Karpas-422 (cell line): ENCODE measurements around the gene RNF141. TPM values are rescaled to one million over a fixed set of nuclear protein-coding genes. Genes with fewer than 3 reads are reported as not detected.

ENCODE experiments used
- DNase-seq: peaks from one replicate; pipeline ENCODE4 v3.0.0-alpha.2; 2015
- H2AFZ ChIP-seq: fragments of 200-600 bp; sonication (generic); 2 replicates; pipeline ENCODE4 v1.6.1; 2014; ENCODE audit warnings: antibody characterized with exemption, low read length, mixed read lengths
- H3K27ac ChIP-seq: fragments of 200-600 bp; sonication (generic); 2 replicates; pipeline ENCODE4 v1.5.1; 2014; ENCODE audit warnings: mild to moderate bottlenecking, low read length, moderate library complexity
- H3K27me3 ChIP-seq: fragments of 200-600 bp; sonication (generic); 2 replicates; pipeline ENCODE4 v1.6.1; 2014; ENCODE audit warnings: low read length, mixed read lengths
- H3K36me3 ChIP-seq: fragments of 200-600 bp; sonication (generic); 2 replicates; pipeline ENCODE4 v1.6.1; 2014; ENCODE audit warnings: low read length, mixed read lengths; ENCODE audit not compliant: insufficient read depth
- H3K4me1 ChIP-seq: fragments of 200-600 bp; sonication (generic); 2 replicates; pipeline ENCODE4 v1.6.1; 2014; ENCODE audit warnings: mild to moderate bottlenecking, low read length, mixed read lengths
- H3K4me2 ChIP-seq: fragments of 200-600 bp; sonication (generic); 2 replicates; pipeline ENCODE4 v1.6.1; 2014; ENCODE audit warnings: low read length, low read depth, mild to moderate bottlenecking; ENCODE audit not compliant: poor library complexity, severe bottlenecking
- H3K4me3 ChIP-seq: fragments of 200-600 bp; sonication (generic); 2 replicates; pipeline ENCODE4 v1.5.1; 2014; ENCODE audit warnings: mild to moderate bottlenecking, antibody characterized with exemption, low read length, mixed read lengths
- H3K79me2 ChIP-seq: fragments of 200-600 bp; sonication (generic); 2 replicates; pipeline ENCODE4 v1.6.1; 2014; ENCODE audit warnings: mild to moderate bottlenecking, low read length, mixed read lengths
- H3K9ac ChIP-seq: fragments of 200-600 bp; sonication (generic); 2 replicates; pipeline ENCODE4 v1.6.0; 2014; ENCODE audit warnings: low read length
- H3K9me2 ChIP-seq: fragments of 200-600 bp; sonication (generic), shearing (Covaris generic); replicated peaks from 2 replicates; pipeline ENCODE4 v1.6.0; 2014; ENCODE audit warnings: mild to moderate bottlenecking, low read length, moderate library complexity; ENCODE audit not compliant: insufficient read depth
- H3K9me3 ChIP-seq: fragments of 300-700, 200-600 bp; sonication (generic); 2 replicates; pipeline ENCODE4 v1.6.1; 2014; ENCODE audit warnings: low read length, mixed read lengths
- H4K20me1 ChIP-seq: fragments of 200-600 bp; sonication (generic); 2 replicates; pipeline ENCODE4 v1.6.1; 2014; ENCODE audit warnings: mild to moderate bottlenecking, antibody characterized with exemption, low read length, low read depth; ENCODE audit not compliant: insufficient read depth
- total RNA-seq: library from RNA; depleted of rRNA; stranded (reverse); fragments of >200 nt; shearing (Covaris generic); gene quantifications from 2 replicates; pipeline ENCODE4 v1.2.3, GENCODE V29; 2014; ENCODE audit warnings: low replicate concordance; rRNA removed

The RNF141 gene, protein sequence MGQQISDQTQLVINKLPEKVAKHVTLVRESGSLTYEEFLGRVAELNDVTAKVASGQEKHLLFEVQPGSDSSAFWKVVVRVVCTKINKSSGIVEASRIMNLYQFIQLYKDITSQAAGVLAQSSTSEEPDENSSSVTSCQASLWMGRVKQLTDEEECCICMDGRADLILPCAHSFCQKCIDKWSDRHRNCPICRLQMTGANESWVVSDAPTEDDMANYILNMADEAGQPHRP
- total RNA-seq = 10.5 and 12.2 TPM in 2 replicates

DNA sequence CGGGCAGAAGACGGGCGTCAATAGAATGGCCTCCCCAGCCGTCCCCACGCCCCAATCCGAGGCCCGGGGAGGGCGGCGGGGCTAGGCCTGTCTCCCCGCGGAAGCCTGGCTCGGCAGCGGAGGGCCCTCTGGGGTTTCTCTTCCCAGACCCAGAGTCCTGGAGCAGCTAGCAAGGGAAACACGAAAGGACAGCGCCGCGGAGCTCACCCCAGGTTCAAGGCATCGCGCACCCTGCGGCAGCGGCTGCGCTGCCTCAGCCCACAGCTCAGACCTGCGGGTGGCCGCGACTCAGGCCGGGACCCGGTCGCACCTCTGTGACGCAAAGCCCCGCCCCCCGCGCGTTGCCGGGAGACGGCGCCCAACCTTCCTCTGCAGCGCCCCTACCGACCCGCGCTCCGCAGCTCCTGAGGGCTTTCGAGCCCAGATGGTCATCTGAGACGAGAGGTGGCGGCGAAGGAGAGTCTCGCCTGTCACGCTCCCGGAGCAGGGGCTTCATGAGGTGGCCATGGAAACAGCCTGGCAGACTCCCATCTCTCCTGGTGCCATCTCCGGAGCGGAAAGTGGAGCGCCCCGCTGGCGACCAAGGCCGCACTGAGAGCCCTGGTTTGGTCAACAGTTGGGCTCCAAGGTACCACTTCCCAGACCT, at the start of gene RNF141:
TSS of gene RNF141 (minus strand) at position 273 of the 646 bp plus-strand sequence. CDS start 7,029 bp downstream, outside the sequence.
- H3K4me1 ChIP-seq = peaks cover 35% of the 10 kb centered on the region
- no peaks in the 10 kb centered on the region for H3K27me3 ChIP-seq
- no peaks in the 10 kb centered on the region; the same call in 1 of the 2 replicates for H4K20me1 ChIP-seq
- peak; percentile 97 for DNase-seq
- H3K9me2 ChIP-seq = no peaks in the 10 kb centered on the region
- H3K27ac ChIP-seq = no peak within 1 kb of the TSS
- H3K79me2 ChIP-seq = peaks cover 8% of the 10 kb centered on the region; the same call in 1 of the 2 replicates
- peak within 1 kb of the TSS; percentile 85 for H3K4me3 ChIP-seq
- no peaks in the 10 kb centered on the region; the same call in 1 of the 2 replicates for H3K9me3 ChIP-seq
- peak within 1 kb of the TSS; percentile 80 for H3K9ac ChIP-seq
- H2AFZ ChIP-seq = peak within 1 kb of the TSS; percentile 97
- H3K36me3 ChIP-seq = no peaks in the 10 kb centered on the region
- H3K4me2 ChIP-seq = peak within 1 kb of the TSS; percentile 97

GRCh38 chr11:10590218-10590915, 49.4 kb upstream of the RNF141 start:
- Histone ChIP-seq H3K9ac (no peak overlapping the region), H4K20me1 (no peaks in the 10 kb centered on the region), H3K9me2 (no peaks in the 10 kb centered on the region), H3K9me3 (no peaks in the 10 kb centered on the region), H3K4me2 (no peak overlapping the region), H2AFZ (no peak overlapping the region), H3K27ac (no peak overlapping the region), H3K79me2 (no peaks in the 10 kb centered on the region), H3K36me3 (no peaks in the 10 kb centered on the region), H3K27me3 (no peaks in the 10 kb centered on the region), H3K4me3 (no peak overlapping the region), H3K4me1 (no peaks in the 10 kb centered on the region)
- DNase-seq = no peak

- Histone ChIP-seq H3K4me3 (no peak overlapping the region), H3K27ac (no peak overlapping the region), H3K4me1 (no peaks in the 10 kb centered on the region), H3K79me2 (no peaks in the 10 kb centered on the region), H2AFZ (no peak overlapping the region), H3K27me3 (no peaks in the 10 kb centered on the region), H3K9ac (no peak overlapping the region), H4K20me1 (no peaks in the 10 kb centered on the region), H3K4me2 (no peak overlapping the region), H3K9me2 (no peaks in the 10 kb centered on the region), H3K36me3 (no peaks in the 10 kb centered on the region), H3K9me3 (no peaks in the 10 kb centered on the region)
- DNase-seq = no peak
These were observed 47.9 kb upstream of the RNF141 start for GRCh38 chr11:10588904-10589303.

- DNase-seq = no peak
- Histone ChIP-seq H3K4me3 (no peak overlapping the region), H3K27me3 (no peaks in the 10 kb centered on the region), H3K27ac (no peak overlapping the region), H3K79me2 (no peaks in the 10 kb centered on the region), H4K20me1 (no peaks in the 10 kb centered on the region), H3K36me3 (no peaks in the 10 kb centered on the region), H3K9me2 (no peaks in the 10 kb centered on the region), H3K9me3 (no peaks in the 10 kb centered on the region), H3K9ac (no peak overlapping the region), H3K4me1 (no peaks in the 10 kb centered on the region), H2AFZ (no peak overlapping the region), H3K4me2 (no peak overlapping the region)
These were observed 47.0 kb upstream of the RNF141 start for GRCh38 chr11:10587995-10588394.

DNA sequence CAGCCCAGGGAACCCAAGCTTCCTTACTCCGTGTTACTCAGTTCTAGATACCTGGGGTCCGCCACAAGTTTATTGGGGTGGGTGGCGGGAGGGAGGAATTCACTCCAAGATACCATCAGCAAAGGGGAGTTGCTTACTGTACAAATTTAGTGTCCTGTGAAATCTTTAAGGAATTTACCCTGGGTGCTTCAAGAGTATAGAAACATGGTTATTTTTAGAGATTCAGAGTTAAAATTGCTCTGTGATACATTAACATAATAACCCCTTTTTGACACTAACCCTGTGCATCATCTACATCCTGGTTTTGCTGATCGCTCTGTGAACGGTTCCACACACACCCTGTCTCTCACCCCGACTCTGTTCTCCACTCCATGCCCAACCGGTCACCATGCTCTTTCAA, 46.4 kb upstream of the RNF141 start:
- Histone ChIP-seq H4K20me1 (no peaks in the 10 kb centered on the region), H3K9me2 (no peaks in the 10 kb centered on the region), H3K4me3 (no peak overlapping the region), H3K27ac (no peak overlapping the region), H3K4me2 (no peak overlapping the region), H3K9me3 (no peaks in the 10 kb centered on the region), H2AFZ (no peak overlapping the region), H3K79me2 (no peaks in the 10 kb centered on the region), H3K9ac (no peak overlapping the region), H3K27me3 (no peaks in the 10 kb centered on the region), H3K4me1 (no peaks in the 10 kb centered on the region), H3K36me3 (no peaks in the 10 kb centered on the region)
- no peak for DNase-seq

DNA sequence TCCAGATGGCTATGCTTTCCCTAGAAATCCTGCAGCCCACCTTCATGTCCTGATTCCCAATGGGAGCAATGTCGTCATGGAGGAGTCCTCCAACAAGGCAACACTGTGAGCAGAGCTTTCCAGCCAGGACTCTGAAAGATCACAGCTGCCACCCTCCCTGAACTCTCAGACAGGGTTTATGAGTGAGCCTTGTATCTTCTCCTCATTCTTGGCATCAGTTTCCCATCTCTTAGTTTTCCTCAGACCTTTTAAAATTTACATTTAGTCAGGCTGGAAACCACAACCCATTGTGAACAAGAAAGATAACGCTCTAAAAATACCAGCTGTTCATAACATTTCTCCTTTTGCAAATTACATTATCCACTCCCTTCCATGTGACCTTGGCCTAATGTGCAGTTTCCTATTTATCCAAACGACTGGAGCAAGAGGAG, 43.1 kb upstream of the RNF141 start:
- no peaks in the 10 kb centered on the region for H4K20me1 ChIP-seq
- H3K4me3 ChIP-seq = no peak overlapping the region
- H3K4me1 ChIP-seq = no peaks in the 10 kb centered on the region
- no peaks in the 10 kb centered on the region for H3K9me2 ChIP-seq
- no peak overlapping the region for H3K27ac ChIP-seq
- no peaks in the 10 kb centered on the region for H3K27me3 ChIP-seq
- H3K4me2 ChIP-seq = no peak overlapping the region
- H2AFZ ChIP-seq = no peak overlapping the region
- no peaks in the 10 kb centered on the region for H3K36me3 ChIP-seq
- no peaks in the 10 kb centered on the region for H3K79me2 ChIP-seq
- no peak for DNase-seq
- no peak overlapping the region for H3K9ac ChIP-seq
- H3K9me3 ChIP-seq = no peaks in the 10 kb centered on the region

GRCh38 chr11:10581481-10582019, 40.6 kb upstream of the RNF141 start:
- no peaks in the 10 kb centered on the region for H4K20me1 ChIP-seq
- no peak overlapping the region for H3K9ac ChIP-seq
- no peaks in the 10 kb centered on the region; the same call in 1 of the 2 replicates for H3K27me3 ChIP-seq
- H2AFZ ChIP-seq = no peak overlapping the region
- no peaks in the 10 kb centered on the region for H3K79me2 ChIP-seq
- no peak for DNase-seq
- no peak overlapping the region for H3K27ac ChIP-seq
- H3K9me3 ChIP-seq = no peaks in the 10 kb centered on the region
- H3K36me3 ChIP-seq = no peaks in the 10 kb centered on the region
- H3K4me2 ChIP-seq = no peak overlapping the region
- H3K4me3 ChIP-seq = no peak overlapping the region
- H3K9me2 ChIP-seq = no peaks in the 10 kb centered on the region
- no peaks in the 10 kb centered on the region for H3K4me1 ChIP-seq

- Histone ChIP-seq H3K4me2 (no peak overlapping the region), H3K36me3 (no peaks in the 10 kb centered on the region), H4K20me1 (no peaks in the 10 kb centered on the region), H3K79me2 (no peaks in the 10 kb centered on the region), H3K9me3 (no peaks in the 10 kb centered on the region), H3K4me3 (no peak overlapping the region), H3K4me1 (no peaks in the 10 kb centered on the region), H3K9me2 (no peaks in the 10 kb centered on the region), H2AFZ (no peak overlapping the region), H3K27ac (no peak overlapping the region), H3K9ac (no peak overlapping the region), H3K27me3 (no peaks in the 10 kb centered on the region; the same call in 1 of the 2 replicates)
- DNase-seq = no peak
These were observed 39.6 kb upstream of the RNF141 start for GRCh38 chr11:10580623-10581022.
